Muscle of leg (tissue), 11 donors: ENCODE data around the gene SIT1. TPM values are rescaled to one million over a fixed set of nuclear protein-coding genes. Genes with fewer than 3 reads are reported as not detected.
A peak's percentile ranks its signal among the peaks of the same experiment; 100 is the strongest.
"Not testable (repeated sequence)": the region's sequence is repeated elsewhere in the genome, so short reads cannot be mapped to it uniquely, and the experiment has no call there.

Experiments used
- DNase-seq: peaks from one replicate; pipeline ENCODE4 v3.0.0; 2013
- H3K27ac ChIP-seq: one replicate; pipeline ENCODE4 v1.5.1; 2013; ENCODE audit warnings: mild to moderate bottlenecking, low read length, control low read depth
- H3K27me3 ChIP-seq: one replicate; pipeline ENCODE4 v1.6.1; 2013; ENCODE audit warnings: low read length; ENCODE audit not compliant: control insufficient read depth, insufficient read depth
- H3K36me3 ChIP-seq: one replicate; pipeline ENCODE4 v1.6.1; 2013; ENCODE audit warnings: low read length; ENCODE audit not compliant: control insufficient read depth, insufficient read depth
- H3K4me1 ChIP-seq: one replicate; pipeline ENCODE4 v1.6.1; 2013; ENCODE audit warnings: low read length; ENCODE audit not compliant: control insufficient read depth, insufficient read depth
- H3K4me3 ChIP-seq: one replicate; pipeline ENCODE4 v1.5.1; 2013; ENCODE audit warnings: low read length, control low read depth
- H3K9me3 ChIP-seq: replicated peaks from 2 replicates; pipeline ENCODE4 v1.6.1; 2013; ENCODE audit warnings: low read depth, low read length; ENCODE audit not compliant: control insufficient read depth
- WGBS: methylation state at CpG from one replicate; pipeline ENCODE4 v1.1.5; 2013; ENCODE audit warnings: missing lambda C conversion rate; ENCODE audit not compliant: insufficient coverage; 5-methylcytosine and 5-hydroxymethylcytosine counted together
- polyA plus RNA-seq, 8 donors: library from polyadenylated mRNA; unstranded; fragments of 120-200 nt; gene quantifications; one replicate each; pipeline versions ENCODE4 v1.2.1 to v1.2.3, GENCODE V29; 2013; ENCODE audit warnings: inconsistent platforms in 1 of 8, low replicate concordance in 1 of 8; ENCODE audit not compliant: insufficient read length in 8 of 8, insufficient read depth in 1 of 8
- total RNA-seq: library from RNA; stranded (reverse); fragments of 120-200 nt; gene quantifications from one replicate; pipeline ENCODE4 v1.2.4, GENCODE V29; 2013

SIT1 gene
- total and polyA plus RNA-seq, 9 donors, result 0.09 to 1.7 (median 0.24) TPM; not detected in 3

- no peak overlapping the region for H3K27ac ChIP-seq
- DNase-seq, result no peak
- no peaks in the 10 kb centered on the region for H3K36me3 ChIP-seq
- no peak overlapping the region for H3K4me3 ChIP-seq
- no peaks in the 10 kb centered on the region for H3K9me3 ChIP-seq
- H3K4me1 ChIP-seq, result peaks cover 28% of the 10 kb centered on the region
- WGBS, result 86% methylated on average over 4 of the region's 7 CpGs
- no peaks in the 10 kb centered on the region for H3K27me3 ChIP-seq
These were observed 1.5 kb upstream of the SIT1 start for GRCh38 chr9:35651956-35652828.

GRCh38 chr9:35649431-35650340, 1.0 kb downstream of the SIT1 start:
- H3K36me3 ChIP-seq, result no peaks in the 10 kb centered on the region
- DNase-seq, result peak; percentile 59
- no peaks in the 10 kb centered on the region for H3K27me3 ChIP-seq
- no peak overlapping the region for H3K27ac ChIP-seq
- H3K4me3 ChIP-seq, result no peak overlapping the region
- H3K9me3 ChIP-seq, result no peaks in the 10 kb centered on the region
- peaks cover 33% of the 10 kb centered on the region for H3K4me1 ChIP-seq
- 49% methylated on average over 22 of the region's 26 CpGs for WGBS

GRCh38 chr9:35646533-35647265, 4.0 kb downstream of the SIT1 start:
- no peaks in the 10 kb centered on the region for H3K36me3 ChIP-seq
- H3K27ac ChIP-seq, result peak overlapping the region; percentile 94
- peak; percentile 97 for DNase-seq
- H3K9me3 ChIP-seq, result no peaks in the 10 kb centered on the region
- H3K27me3 ChIP-seq, result no peaks in the 10 kb centered on the region
- peak overlapping the region; percentile 55 for H3K4me3 ChIP-seq
- H3K4me1 ChIP-seq, result peaks cover 33% of the 10 kb centered on the region
- WGBS, result 0% methylated on average over 49 of the region's 58 CpGs

- DNase-seq, result peak; percentile 82
- Histone ChIP-seq H3K4me3 (peak overlapping the region; percentile 55), H3K27ac (peak overlapping the region; percentile 94), H3K27me3 (no peaks in the 10 kb centered on the region), H3K4me1 (peaks cover 33% of the 10 kb centered on the region), H3K9me3 (no peaks in the 10 kb centered on the region), H3K36me3 (no peaks in the 10 kb centered on the region)
- 0% methylated on average over 9 of the region's 11 CpGs for WGBS
These were observed 4.6 kb downstream of the SIT1 start for GRCh38 chr9:35646153-35646532.

GRCh38 chr9:35645736-35646135, 5.0 kb downstream of the SIT1 start:
- whole genome bisulfite sequencing, result 11% methylated on average over 6 of the region's 10 CpGs
- not testable (repeated sequence) for H3K9me3 ChIP-seq, H3K27me3 ChIP-seq, H3K36me3 ChIP-seq, DNase-seq
- Histone ChIP-seq H3K27ac (peak overlapping the region; percentile 94), H3K4me1 (peaks cover 30% of the 10 kb centered on the region), H3K4me3 (peak overlapping the region; percentile 55)

GRCh38 chr9:35643046-35643445, 7.7 kb downstream of the SIT1 start:
- Histone ChIP-seq H3K4me1 (peaks cover 12% of the 10 kb centered on the region), H3K9me3 (no peaks in the 10 kb centered on the region), H3K36me3 (no peaks in the 10 kb centered on the region), H3K27me3 (no peaks in the 10 kb centered on the region), H3K27ac (no peak overlapping the region), H3K4me3 (no peak overlapping the region)
- DNase-seq, result no peak
- 88% methylated on average over 12 of the region's 12 CpGs for WGBS

GRCh38 chr9:35641478-35641877, 9.3 kb downstream of the SIT1 start:
- not testable (repeated sequence) for H3K27me3 ChIP-seq, H3K27ac ChIP-seq, H3K4me3 ChIP-seq, DNase-seq, H3K36me3 ChIP-seq, H3K9me3 ChIP-seq, H3K4me1 ChIP-seq
- no CpG with 5 or more reads among the region's 3 CpGs for WGBS

GRCh38 chr9:35640431-35640830, 10.3 kb downstream of the SIT1 start:
- not testable (repeated sequence) for DNase-seq, H3K36me3 ChIP-seq, H3K27ac ChIP-seq, H3K9me3 ChIP-seq, H3K4me1 ChIP-seq, H3K27me3 ChIP-seq, H3K4me3 ChIP-seq
- WGBS, result 94% methylated on average over 15 of the region's 15 CpGs

- Histone ChIP-seq H3K9me3 (no peaks in the 10 kb centered on the region), H3K27me3 (no peaks in the 10 kb centered on the region), H3K27ac (no peak overlapping the region), H3K4me3 (no peak overlapping the region), H3K4me1 (no peaks in the 10 kb centered on the region), H3K36me3 (no peaks in the 10 kb centered on the region)
- WGBS, result no CpG with 5 or more reads among the region's 1 CpG
- DNase-seq, result no peak
These were observed 11.1 kb downstream of the SIT1 start for GRCh38 chr9:35639631-35640030.

GRCh38 chr9:35639225-35639624, 11.5 kb downstream of the SIT1 start:
- no CpG with 5 or more reads among the region's 1 CpG for WGBS
- DNase-seq, H3K9me3 ChIP-seq, H3K27ac ChIP-seq, H3K27me3 ChIP-seq, H3K4me1 ChIP-seq, H3K36me3 ChIP-seq, H3K4me3 ChIP-seq: not testable (repeated sequence)
